Brain microvascular endothelial cell (primary cell): ENCODE measurements around the gene KLF13.

ENCODE experiments used
- DNase-seq: peaks from one replicate; pipeline ENCODE4 v3.0.0-alpha.2; 2020
- H3K27ac ChIP-seq: fragments of 250-450 bp; sonication (Bioruptor Pico); 2 replicates; pipeline ENCODE4 v1.5.1; 2020; ENCODE audit warnings: mild to moderate bottlenecking, moderate library complexity
- H3K27me3 ChIP-seq: fragments of 250-450 bp; sonication (Bioruptor Pico); replicated peaks from 2 replicates; pipeline ENCODE4 v1.5.1; 2020; ENCODE audit warnings: mild to moderate bottlenecking
- H3K36me3 ChIP-seq: fragments of 250-450 bp; sonication (Bioruptor Pico); replicated peaks from 2 replicates; pipeline ENCODE4 v1.5.1; 2020; ENCODE audit warnings: mild to moderate bottlenecking
- H3K4me3 ChIP-seq: 2 replicates; pipeline ENCODE4 v1.5.1; 2011; ENCODE audit warnings: low read depth, mild to moderate bottlenecking, control low read depth, low read length, moderate library complexity
- in situ Hi-C: cut with HindIII; loops from 2 replicates; pipeline ENCODE4 v1.10.0; 2017; ENCODE audit warnings: low sequenced_read_pairs, low pct_ligation_motif_present
- TF ChIP-seq, protein P1 (sequence below): IDR thresholded peaks from 2 replicates; pipeline ENCODE4 v1.5.1; 2011; ENCODE audit warnings: low read depth, mild to moderate bottlenecking, moderate library complexity, low read length, control low read depth, inconsistent platforms; ENCODE audit errors: missing control alignments

KLF13 gene

DNA sequence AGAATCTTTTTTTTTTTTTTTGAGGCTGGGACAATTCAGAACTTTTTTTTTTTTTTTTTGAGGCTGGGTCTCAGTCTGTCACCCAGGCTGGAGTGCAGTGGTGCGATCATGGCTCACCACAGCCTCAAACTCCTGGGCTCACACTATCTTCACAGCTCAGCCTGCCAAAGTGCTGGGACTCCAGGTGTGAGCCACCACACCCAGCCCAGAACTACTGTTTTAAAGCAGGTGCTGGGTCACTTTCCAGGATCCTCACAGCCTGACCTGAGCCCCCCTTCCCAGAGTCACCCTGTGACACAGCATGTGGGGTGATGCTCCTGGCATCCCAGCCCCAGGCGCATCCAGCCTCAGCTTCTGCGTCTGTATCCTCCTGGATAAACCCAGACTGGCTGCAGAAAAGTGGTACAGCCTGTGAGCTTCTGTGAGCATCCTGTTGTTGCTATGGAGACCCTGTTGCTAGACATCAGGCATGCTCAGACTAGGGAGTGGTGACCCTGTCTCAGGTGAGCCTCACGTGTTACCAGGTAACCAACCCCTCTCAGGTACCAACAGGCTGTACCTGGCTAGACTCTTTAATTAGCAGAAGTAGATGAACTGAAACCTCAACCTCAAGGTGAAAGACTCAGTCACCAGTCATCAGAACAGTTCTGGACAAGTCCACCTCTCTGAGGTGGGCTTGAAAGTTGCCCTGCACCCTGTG, 15.0 kb downstream of the KLF13 start:
- in situ Hi-C loops = no loop called here

DNA sequence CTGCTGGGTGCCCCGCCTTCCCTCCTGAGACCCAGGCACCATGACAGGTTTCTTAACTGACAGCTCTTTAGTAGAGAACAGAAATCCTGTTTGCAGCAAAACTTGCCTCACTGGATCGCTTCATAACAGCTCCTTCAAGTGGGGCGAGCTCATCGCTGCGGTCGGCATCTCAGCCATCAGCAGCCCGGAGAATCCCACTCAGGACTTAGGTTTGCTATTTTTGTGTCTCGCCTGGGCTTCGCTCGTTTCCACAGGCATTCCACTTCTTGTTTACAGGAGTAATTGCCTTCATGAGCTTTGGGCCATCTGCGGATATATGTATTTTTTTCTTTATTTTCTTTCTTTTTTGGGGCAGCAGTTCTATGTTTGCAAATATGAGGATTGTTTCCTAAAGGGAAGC, 15.7 kb downstream of the KLF13 start:
- no peak for DNase-seq
- no peak overlapping the region for H3K4me3 ChIP-seq
- H3K27ac ChIP-seq = no peak overlapping the region

More for the DNA sequence above, 15.0 kb downstream of the KLF13 start:
- H3K4me3 ChIP-seq = no peak overlapping the region
- no peaks in the 10 kb centered on the region for H3K27me3 ChIP-seq
- TF ChIP-seq, protein P1, sequence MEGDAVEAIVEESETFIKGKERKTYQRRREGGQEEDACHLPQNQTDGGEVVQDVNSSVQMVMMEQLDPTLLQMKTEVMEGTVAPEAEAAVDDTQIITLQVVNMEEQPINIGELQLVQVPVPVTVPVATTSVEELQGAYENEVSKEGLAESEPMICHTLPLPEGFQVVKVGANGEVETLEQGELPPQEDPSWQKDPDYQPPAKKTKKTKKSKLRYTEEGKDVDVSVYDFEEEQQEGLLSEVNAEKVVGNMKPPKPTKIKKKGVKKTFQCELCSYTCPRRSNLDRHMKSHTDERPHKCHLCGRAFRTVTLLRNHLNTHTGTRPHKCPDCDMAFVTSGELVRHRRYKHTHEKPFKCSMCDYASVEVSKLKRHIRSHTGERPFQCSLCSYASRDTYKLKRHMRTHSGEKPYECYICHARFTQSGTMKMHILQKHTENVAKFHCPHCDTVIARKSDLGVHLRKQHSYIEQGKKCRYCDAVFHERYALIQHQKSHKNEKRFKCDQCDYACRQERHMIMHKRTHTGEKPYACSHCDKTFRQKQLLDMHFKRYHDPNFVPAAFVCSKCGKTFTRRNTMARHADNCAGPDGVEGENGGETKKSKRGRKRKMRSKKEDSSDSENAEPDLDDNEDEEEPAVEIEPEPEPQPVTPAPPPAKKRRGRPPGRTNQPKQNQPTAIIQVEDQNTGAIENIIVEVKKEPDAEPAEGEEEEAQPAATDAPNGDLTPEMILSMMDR = no peak
- H3K27ac ChIP-seq = no peak overlapping the region
- no peaks in the 10 kb centered on the region for H3K36me3 ChIP-seq
- DNase-seq = no peak

DNA sequence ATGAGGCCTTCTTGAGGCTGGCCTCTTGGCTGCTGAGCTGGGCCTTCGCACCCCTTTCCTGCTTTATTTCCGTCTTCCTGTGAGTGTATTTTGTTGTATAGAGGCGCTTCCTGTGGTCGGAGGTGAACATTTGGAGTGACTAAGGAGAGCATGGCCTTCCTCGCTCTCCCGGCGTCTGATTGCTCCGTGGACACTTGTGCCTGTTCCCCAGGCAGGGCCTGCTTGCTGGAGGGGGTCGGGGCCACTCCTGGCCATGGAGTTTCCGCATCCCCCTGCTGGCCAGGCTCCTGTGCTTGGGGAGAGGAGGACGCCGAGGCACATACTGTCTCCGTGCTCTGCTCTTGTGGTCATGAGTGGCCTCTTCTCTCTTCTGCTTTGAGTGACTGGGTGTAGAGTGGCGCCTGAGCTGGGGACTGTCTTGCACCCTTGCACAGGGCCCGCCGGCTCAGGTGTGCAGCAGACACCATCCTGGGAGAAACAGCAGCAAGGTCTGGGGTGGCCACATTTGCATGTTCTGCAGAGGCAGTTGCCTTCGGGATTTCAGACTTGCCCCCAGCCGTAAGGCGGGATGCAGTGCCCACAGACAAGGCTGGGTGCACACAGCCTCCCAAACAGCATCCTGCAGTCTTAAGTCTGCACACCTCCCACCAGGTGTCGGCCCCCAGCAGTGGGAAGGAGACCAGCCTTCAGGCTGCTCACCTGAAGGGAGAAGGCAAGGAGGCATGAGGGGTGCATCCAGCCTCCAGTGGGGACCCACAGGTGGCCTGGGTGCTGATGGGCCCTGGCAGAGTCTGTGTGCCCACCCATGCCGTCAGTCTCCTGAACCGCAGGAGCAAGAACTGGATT, 16.4 kb downstream of the KLF13 start:
- no peak for DNase-seq
- in situ Hi-C loops = no loop called here
- no peaks in the 10 kb centered on the region for H3K27me3 ChIP-seq
- H3K4me3 ChIP-seq = no peak overlapping the region
- no peak overlapping the region for H3K27ac ChIP-seq
- no peaks in the 10 kb centered on the region for H3K36me3 ChIP-seq
- TF ChIP-seq, protein P1 = peak; percentile 35

More for the DNA sequence above, 15.7 kb downstream of the KLF13 start:
- TF ChIP-seq, protein P1 = no peak
- H3K36me3 ChIP-seq = no peaks in the 10 kb centered on the region
- no peaks in the 10 kb centered on the region for H3K27me3 ChIP-seq
- in situ Hi-C loops = no loop called here

DNA sequence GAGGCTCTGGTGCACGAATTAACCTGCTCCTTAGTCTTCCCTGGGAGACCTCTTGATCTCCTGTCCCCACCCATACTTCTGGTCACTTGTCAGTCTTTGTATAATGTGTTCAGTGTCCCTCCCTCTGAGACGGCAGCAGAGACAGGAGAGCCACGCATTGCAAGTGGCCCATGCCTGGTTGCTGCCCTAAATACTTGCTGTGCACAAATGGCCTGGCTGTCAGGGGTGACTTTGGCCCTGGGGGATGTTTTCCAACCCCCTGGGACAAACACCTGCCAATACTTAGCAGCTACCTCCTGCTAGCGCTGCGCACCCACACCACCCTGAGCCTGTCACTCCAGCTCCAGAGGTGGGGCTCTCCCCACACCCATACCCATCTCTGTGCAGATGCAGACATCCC, 17.2 kb downstream of the KLF13 start:
- TF ChIP-seq, protein P1 = no peak
- in situ Hi-C loops = no loop called here
- DNase-seq = no peak
- H3K27ac ChIP-seq = no peak overlapping the region
- H3K4me3 ChIP-seq = no peak overlapping the region
- peaks cover under 1% of the 10 kb centered on the region for H3K36me3 ChIP-seq
- H3K27me3 ChIP-seq = no peaks in the 10 kb centered on the region

DNA sequence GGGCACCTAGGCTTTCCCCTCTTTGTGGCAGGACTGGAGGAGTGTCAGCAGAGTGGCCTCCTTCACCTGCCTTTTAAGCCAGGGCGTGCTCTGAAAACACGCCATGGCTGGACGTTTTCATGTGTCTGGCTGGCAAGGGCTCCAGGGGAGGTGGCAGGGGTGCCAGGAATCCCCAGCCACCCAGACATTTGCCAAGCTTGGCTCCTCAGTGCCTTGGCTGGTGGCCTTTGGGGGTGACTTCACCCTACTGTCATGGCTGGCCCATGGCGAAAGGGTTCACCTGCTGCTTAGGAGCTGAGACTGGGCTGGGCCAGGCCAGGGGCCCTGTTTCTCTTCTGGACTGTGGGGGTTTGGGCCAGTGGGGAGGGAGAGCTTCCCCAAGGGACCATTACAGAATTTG, 17.6 kb downstream of the KLF13 start:
- H3K36me3 ChIP-seq = peaks cover 2% of the 10 kb centered on the region
- H3K27ac ChIP-seq = no peak overlapping the region
- no peak for DNase-seq
- in situ Hi-C loops = no loop called here
- H3K4me3 ChIP-seq = no peak overlapping the region
- TF ChIP-seq, protein P1 = no peak
- H3K27me3 ChIP-seq = no peaks in the 10 kb centered on the region
